ENCODE data around the gene LONP2. TPM values are rescaled to one million over a fixed set of nuclear protein-coding genes. Genes with fewer than 3 reads are reported as not detected.

The LONP2 gene
- total RNA-seq, 1 donor = 79.9 TPM

DNA sequence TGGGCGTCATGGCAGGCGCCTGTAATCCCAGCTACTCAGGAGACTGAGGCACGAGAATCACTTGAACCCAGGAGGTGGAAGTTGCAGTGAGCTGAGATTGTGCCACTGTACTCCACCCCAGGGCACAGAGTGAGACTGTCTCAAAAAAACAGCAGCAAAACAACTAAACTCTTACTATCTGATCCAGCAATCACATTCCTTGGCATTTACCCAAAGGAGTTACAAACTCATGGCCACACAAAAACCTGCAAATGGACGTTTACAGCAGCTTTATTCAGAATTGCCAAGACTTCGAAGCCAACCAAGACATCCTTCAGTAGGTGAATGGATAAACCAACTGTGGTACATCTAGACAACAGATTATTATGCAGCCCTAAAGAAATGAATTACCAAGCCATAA lies 137.1 kb downstream of the LONP2 start:
- no peak overlapping the region for H3K4me3 ChIP-seq (ENCODE audit: low read depth, low read length)
- DNase-seq (ENCODE audit: low read depth) = peak; percentile 62
- TF ChIP-seq, protein P1, sequence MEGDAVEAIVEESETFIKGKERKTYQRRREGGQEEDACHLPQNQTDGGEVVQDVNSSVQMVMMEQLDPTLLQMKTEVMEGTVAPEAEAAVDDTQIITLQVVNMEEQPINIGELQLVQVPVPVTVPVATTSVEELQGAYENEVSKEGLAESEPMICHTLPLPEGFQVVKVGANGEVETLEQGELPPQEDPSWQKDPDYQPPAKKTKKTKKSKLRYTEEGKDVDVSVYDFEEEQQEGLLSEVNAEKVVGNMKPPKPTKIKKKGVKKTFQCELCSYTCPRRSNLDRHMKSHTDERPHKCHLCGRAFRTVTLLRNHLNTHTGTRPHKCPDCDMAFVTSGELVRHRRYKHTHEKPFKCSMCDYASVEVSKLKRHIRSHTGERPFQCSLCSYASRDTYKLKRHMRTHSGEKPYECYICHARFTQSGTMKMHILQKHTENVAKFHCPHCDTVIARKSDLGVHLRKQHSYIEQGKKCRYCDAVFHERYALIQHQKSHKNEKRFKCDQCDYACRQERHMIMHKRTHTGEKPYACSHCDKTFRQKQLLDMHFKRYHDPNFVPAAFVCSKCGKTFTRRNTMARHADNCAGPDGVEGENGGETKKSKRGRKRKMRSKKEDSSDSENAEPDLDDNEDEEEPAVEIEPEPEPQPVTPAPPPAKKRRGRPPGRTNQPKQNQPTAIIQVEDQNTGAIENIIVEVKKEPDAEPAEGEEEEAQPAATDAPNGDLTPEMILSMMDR (IDR thresholded peaks at IDR 0.05; ENCODE audit: insufficient read depth, low read depth, low read length) = no peak

- no peak overlapping the region for H3K4me3 ChIP-seq (ENCODE audit: low read depth, low read length)
- TF ChIP-seq, protein P1 (IDR thresholded peaks at IDR 0.05; ENCODE audit: insufficient read depth, low read depth, low read length) = no peak
Observed at GRCh38 chr16:48382131-48382530, 138.0 kb downstream of the LONP2 start.

DNA sequence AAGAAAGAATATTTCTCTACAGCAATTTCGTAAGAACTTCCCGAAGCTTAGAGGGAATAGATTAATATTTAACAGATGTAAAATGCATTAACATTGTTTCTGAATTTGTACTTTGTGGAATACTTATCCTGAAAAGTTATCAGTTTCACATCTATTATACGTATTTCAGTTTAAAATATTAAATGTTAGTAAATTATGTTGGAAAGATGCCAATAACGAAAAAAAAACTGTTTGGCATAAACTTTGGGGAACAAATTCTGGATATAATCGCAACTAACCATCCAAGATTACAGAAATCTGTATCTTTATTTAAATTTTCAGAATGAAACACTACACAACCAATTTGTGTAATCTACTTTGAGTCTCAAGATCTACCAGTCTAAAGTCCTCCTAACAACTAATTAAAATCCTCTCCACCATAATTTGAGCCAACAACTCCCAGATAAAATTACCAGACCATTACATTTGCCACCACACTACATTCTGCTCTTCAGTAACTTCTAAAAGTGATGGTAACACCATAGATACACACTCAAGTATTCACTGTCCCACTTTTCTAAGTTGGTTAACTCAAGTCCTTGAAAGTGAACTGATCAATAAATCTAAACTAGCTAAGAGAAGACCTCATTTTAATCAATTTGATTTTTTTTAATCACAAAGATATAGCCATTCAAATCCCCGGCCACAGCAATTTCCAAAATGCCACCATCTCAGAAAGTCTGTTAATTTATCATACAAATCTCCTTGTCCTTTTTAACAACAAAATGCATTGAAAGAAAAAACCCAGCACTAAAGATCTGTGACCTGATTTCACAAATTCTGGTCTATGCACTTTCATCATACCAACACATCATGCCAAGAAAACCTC lies 139.1 kb downstream of the LONP2 start:
- H3K4me3 ChIP-seq (ENCODE audit: low read depth, low read length) = peak overlapping the region; percentile 67
- TF ChIP-seq, protein P1 (IDR thresholded peaks at IDR 0.05; ENCODE audit: insufficient read depth, low read depth, low read length) = no peak
- peak; percentile 75 for DNase-seq (ENCODE audit: low read depth)

More at GRCh38 chr16:48382131-48382530, 138.0 kb downstream of the LONP2 start:
- DNase-seq (ENCODE audit: low read depth) = no peak

DNA sequence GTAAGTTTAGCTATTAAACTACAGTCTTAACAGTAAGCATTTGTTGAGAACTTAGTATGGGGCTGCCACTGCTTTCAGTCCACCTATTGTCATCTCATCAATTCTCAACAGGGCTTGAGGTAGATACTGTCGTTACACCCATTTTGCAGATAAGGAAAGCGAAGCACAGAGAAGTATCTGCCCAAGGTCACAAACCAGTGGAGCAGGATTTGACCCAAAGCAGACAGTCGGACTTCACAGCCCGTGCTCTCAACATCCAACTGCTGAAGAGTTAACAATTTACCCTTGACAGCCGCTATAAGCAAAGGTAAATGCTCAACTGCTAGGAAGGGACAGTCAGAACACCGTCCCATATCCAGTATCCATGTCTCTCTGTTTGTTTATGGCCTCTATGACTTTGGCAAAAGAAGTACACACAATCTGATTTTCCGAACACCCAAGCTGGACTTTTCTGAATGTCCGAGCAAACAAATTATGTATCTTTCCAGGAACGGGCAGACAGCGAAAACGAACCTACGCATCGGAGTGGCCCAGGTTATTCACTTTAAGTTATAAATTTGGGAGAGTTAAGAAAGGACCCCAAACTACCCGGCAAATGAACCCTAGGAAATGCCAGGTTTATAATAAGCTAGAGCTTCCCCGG lies 139.9 kb downstream of the LONP2 start:
- H3K4me3 ChIP-seq (ENCODE audit: low read depth, low read length) = peak overlapping the region; percentile 67
- no peak for DNase-seq (ENCODE audit: low read depth)
- TF ChIP-seq, protein P1 (IDR thresholded peaks at IDR 0.05; ENCODE audit: insufficient read depth, low read depth, low read length) = no peak

- peak overlapping the region; percentile 67 for H3K4me3 ChIP-seq (ENCODE audit: low read depth, low read length)
- peak; percentile 67 for DNase-seq (ENCODE audit: low read depth)
- TF ChIP-seq, protein P1 (IDR thresholded peaks at IDR 0.05; ENCODE audit: insufficient read depth, low read depth, low read length) = no peak
Observed at GRCh38 chr16:48384520-48385252, 140.6 kb downstream of the LONP2 start.

DNA sequence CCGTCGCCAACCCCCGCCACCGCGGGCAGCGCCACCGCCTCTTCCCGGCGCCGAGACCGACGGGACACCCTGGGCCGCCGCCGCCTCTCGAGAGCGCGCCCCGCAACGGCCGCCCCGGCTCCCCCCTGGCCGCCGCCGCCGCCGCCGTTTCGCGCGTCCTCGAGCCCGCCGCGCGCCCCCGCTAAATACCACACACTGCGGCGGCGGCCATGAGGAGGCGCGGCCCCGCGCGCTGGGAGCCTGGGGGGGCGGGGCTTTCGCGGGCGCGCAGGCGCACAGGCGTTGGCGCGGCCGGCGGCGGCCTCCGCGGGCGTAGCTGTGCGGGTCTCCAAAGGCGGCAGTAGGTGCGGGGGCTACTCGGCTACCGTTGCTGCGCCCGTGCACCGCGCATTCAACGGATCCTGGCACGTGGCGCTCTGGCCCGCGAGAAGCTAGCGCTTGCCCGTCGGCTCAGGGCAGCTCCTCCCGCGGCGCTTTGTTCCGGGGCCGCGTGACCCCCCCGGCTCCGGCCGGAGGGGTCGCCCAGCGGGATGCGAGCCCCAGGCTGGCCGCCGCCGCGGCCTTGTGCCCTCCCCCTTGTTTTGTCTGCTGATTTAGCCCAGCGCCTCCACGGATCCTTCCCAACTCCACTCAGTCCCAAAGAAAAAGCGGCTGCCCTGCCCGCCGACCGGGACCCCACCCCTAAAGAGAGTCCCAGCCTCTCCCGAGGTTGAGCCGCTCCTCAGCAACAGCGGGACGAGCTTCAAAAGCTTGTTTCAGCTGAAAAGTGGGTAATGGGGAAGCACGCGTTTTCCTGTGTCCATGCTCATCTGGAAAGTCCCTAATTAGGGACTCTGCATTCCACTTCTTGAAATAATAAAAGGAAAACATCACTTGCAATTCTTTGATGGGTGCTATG lies 141.4 kb downstream of the LONP2 start, which contains the start of gene SIAH1:
Gene SIAH1 (minus strand): TSS at position 161 of the 898 bp plus-strand sequence. CDS start 22,985 bp downstream, outside the sequence.
- TF ChIP-seq, protein P1 (IDR thresholded peaks at IDR 0.05; ENCODE audit: insufficient read depth, low read depth, low read length) = no peak
- peak; percentile 80 for DNase-seq (ENCODE audit: low read depth)
- peak within 1 kb of the TSS; percentile 72 for H3K4me3 ChIP-seq (ENCODE audit: low read depth, low read length)
